Fibroblast of skin of right quadriceps (primary cell): Measurements from ENCODE around the gene GAB2.

ENCODE experiments used
- DNase-seq: peaks from one replicate; pipeline ENCODE4 v3.0.0-alpha.2; 2013

The GAB2 gene

GRCh38 chr11:78171951-78172350 is 245.7 kb downstream of the GAB2 start:
- DNase-seq, result no peak

- no peak for DNase-seq
Measured at GRCh38 chr11:78170874-78171549, 246.6 kb downstream of the GAB2 start.

- no peak for DNase-seq
Measured at GRCh38 chr11:78170413-78170812, 247.2 kb downstream of the GAB2 start.

- peak; percentile 85 for DNase-seq
Measured at GRCh38 chr11:78168539-78169477, 248.8 kb downstream of the GAB2 start.

- no peak for DNase-seq
Measured at GRCh38 chr11:78166855-78167469, 250.7 kb downstream of the GAB2 start.
